NCI-H2029 (cell line): Measurements from ENCODE around the gene SFXN2.
"Not testable (repeated sequence)": the region's sequence is repeated elsewhere in the genome, so short reads cannot be mapped to it uniquely, and the experiment has no call there.

ENCODE experiments used
- DNase-seq: peaks from one replicate; lab custom pipeline; 2025; lab: John Stamatoyannopoulos, UW

Gene SFXN2

GRCh38 chr10:102720775-102721301 lies 6.4 kb downstream of the SFXN2 start:
- DNase-seq = no peak

GRCh38 chr10:102721954-102722353 lies 7.5 kb downstream of the SFXN2 start:
- no peak for DNase-seq

GRCh38 chr10:102723989-102724388 lies 9.6 kb downstream of the SFXN2 start:
- DNase-seq = no peak

GRCh38 chr10:102726274-102726673 lies 11.8 kb downstream of the SFXN2 start:
- no peak for DNase-seq

- DNase-seq = no peak
These were observed 12.8 kb downstream of the SFXN2 start for GRCh38 chr10:102727037-102727818.

GRCh38 chr10:102729029-102730026 lies 14.9 kb downstream of the SFXN2 start:
- DNase-seq = peak; percentile 8

- DNase-seq = no peak
These were observed 16.9 kb downstream of the SFXN2 start for GRCh38 chr10:102731222-102731800.

- no peak for DNase-seq
These were observed 18.2 kb downstream of the SFXN2 start for GRCh38 chr10:102732661-102733060.

- DNase-seq = no peak
These were observed 20.7 kb downstream of the SFXN2 start for GRCh38 chr10:102735065-102735562.

GRCh38 chr10:102738692-102739121 lies 24.3 kb downstream of the SFXN2 start:
- DNase-seq = no peak

- no peak for DNase-seq
These were observed 25.8 kb downstream of the SFXN2 start for GRCh38 chr10:102740229-102740628.

GRCh38 chr10:102741726-102742237 lies 27.3 kb downstream of the SFXN2 start:
- no peak for DNase-seq

GRCh38 chr10:102742313-102742712 lies 27.9 kb downstream of the SFXN2 start:
- DNase-seq = not testable (repeated sequence)

- no peak for DNase-seq
These were observed 28.7 kb downstream of the SFXN2 start for GRCh38 chr10:102743078-102743587.

- peak; percentile 93 for DNase-seq
These were observed 29.3 kb downstream of the SFXN2 start, which contains the start of gene WBP1L for GRCh38 chr10:102743588-102744373. Gene WBP1L (plus strand): TSS chr10:102743948. CDS start chr10:102744054, 106 bp downstream.

- no peak for DNase-seq
These were observed 30.1 kb downstream of the SFXN2 start for GRCh38 chr10:102744374-102745051.

- no peak for DNase-seq
These were observed 30.7 kb downstream of the SFXN2 start for GRCh38 chr10:102745157-102745556.

- no peak for DNase-seq
These were observed 38.0 kb downstream of the SFXN2 start for GRCh38 chr10:102752266-102752930.

GRCh38 chr10:102752934-102753664 lies 38.7 kb downstream of the SFXN2 start:
- DNase-seq = no peak
